ENCODE data around the gene RNF121. TPM values are rescaled to one million over a fixed set of nuclear protein-coding genes. Genes with fewer than 3 reads are reported as not detected.

RNF121 gene
- total RNA-seq, 6 experiments from 2014 or later: 36.7 to 41.6 (median 38.7) TPM

- no peak for DNase-seq
- Mint-ChIP-seq H3K36me3 (ENCODE audit: low read depth) (peaks cover 35% of the 10 kb centered on the region; the same call in 1 of the 2 replicates), H3K4me1 (ENCODE audit: low read depth) (peaks cover 3% of the 10 kb centered on the region), H3K9me3 (no peaks in the 10 kb centered on the region), H3K27me3 (ENCODE audit: insufficient read depth) (peaks cover 40% of the 10 kb centered on the region), H3K27ac (no peak overlapping the region), H3K4me3 (no peak overlapping the region)
- no peak for TF ChIP-seq CTCF (IDR thresholded peaks at IDR 0.05)
These were observed 75.9 kb downstream of the RNF121 start for GRCh38 chr11:72004515-72005346.

- H3K4me1 Mint-ChIP-seq (ENCODE audit: low read depth): no peaks in the 10 kb centered on the region
- no peak overlapping the region; the same call in 1 of the 2 replicates for H3K27ac Mint-ChIP-seq
- peaks cover 40% of the 10 kb centered on the region for H3K27me3 Mint-ChIP-seq (ENCODE audit: insufficient read depth)
- H3K36me3 Mint-ChIP-seq (ENCODE audit: low read depth): peaks cover 35% of the 10 kb centered on the region; the same call in 1 of the 2 replicates
- no peaks in the 10 kb centered on the region for H3K9me3 Mint-ChIP-seq
- DNase-seq: no peak
- no peak for TF ChIP-seq CTCF (IDR thresholded peaks at IDR 0.05)
- H3K4me3 Mint-ChIP-seq: no peak overlapping the region
These were observed 76.8 kb downstream of the RNF121 start for GRCh38 chr11:72005347-72006260.

GRCh38 chr11:72006309-72007088, 77.7 kb downstream of the RNF121 start:
- peaks cover 35% of the 10 kb centered on the region; the same call in 1 of the 2 replicates for H3K36me3 Mint-ChIP-seq (ENCODE audit: low read depth)
- no peak for DNase-seq
- no peaks in the 10 kb centered on the region for H3K4me1 Mint-ChIP-seq (ENCODE audit: low read depth)
- H3K4me3 Mint-ChIP-seq: peak overlapping the region; percentile 33; the same call in 1 of the 2 replicates
- H3K27ac Mint-ChIP-seq: no peak overlapping the region
- H3K27me3 Mint-ChIP-seq (ENCODE audit: insufficient read depth): peaks cover 40% of the 10 kb centered on the region
- no peaks in the 10 kb centered on the region for H3K9me3 Mint-ChIP-seq
- TF ChIP-seq CTCF (IDR thresholded peaks at IDR 0.05): no peak

GRCh38 chr11:72007089-72007476, 78.2 kb downstream of the RNF121 start:
- no peak for DNase-seq
- no peak for TF ChIP-seq CTCF (IDR thresholded peaks at IDR 0.05)
- Mint-ChIP-seq H3K36me3 (ENCODE audit: low read depth) (peaks cover 32% of the 10 kb centered on the region; the same call in 1 of the 2 replicates), H3K9me3 (no peaks in the 10 kb centered on the region), H3K4me3 (peak overlapping the region; percentile 33; the same call in 1 of the 2 replicates), H3K27me3 (ENCODE audit: insufficient read depth) (peaks cover 39% of the 10 kb centered on the region), H3K4me1 (ENCODE audit: low read depth) (no peaks in the 10 kb centered on the region), H3K27ac (no peak overlapping the region)

GRCh38 chr11:72007587-72007986, 78.7 kb downstream of the RNF121 start:
- H3K27me3 Mint-ChIP-seq (ENCODE audit: insufficient read depth): peaks cover 34% of the 10 kb centered on the region
- peak overlapping the region; percentile 66 for H3K27ac Mint-ChIP-seq
- peaks cover 29% of the 10 kb centered on the region; the same call in 1 of the 2 replicates for H3K36me3 Mint-ChIP-seq (ENCODE audit: low read depth)
- H3K4me1 Mint-ChIP-seq (ENCODE audit: low read depth): no peaks in the 10 kb centered on the region
- H3K9me3 Mint-ChIP-seq: no peaks in the 10 kb centered on the region
- no peak overlapping the region for H3K4me3 Mint-ChIP-seq
- DNase-seq: no peak
- TF ChIP-seq CTCF (IDR thresholded peaks at IDR 0.05): no peak
